GM23338 (cell line): Measurements from ENCODE around the gene ZDHHC3. TPM values are rescaled to one million over a fixed set of nuclear protein-coding genes. Genes with fewer than 3 reads are reported as not detected.

Source experiments
- ATAC-seq: fragments of 200-7000 bp; cut with Tn5 transposase; 3 replicates; pipeline ENCODE4 v1.9.1; 2020
- DNase-seq: peaks from one replicate; pipeline ENCODE4 v3.0.0-alpha.2; 2015; ENCODE audit warnings: low spot score
- H2AFZ ChIP-seq: fragments of 200-600 bp; sonication (generic); 2 replicates; pipeline ENCODE4 v1.8.0; 2016; ENCODE audit warnings: antibody characterized with exemption, mild to moderate bottlenecking, moderate library complexity
- H3F3A ChIP-seq: fragments of 200-600 bp; sonication (generic); replicated peaks from 2 replicates; pipeline ENCODE4 v1.8.0; 2017; ENCODE audit warnings: antibody characterized with exemption, mixed run types, low read depth
- H3K27ac ChIP-seq: fragments of 200-600 bp; sonication (generic); 2 replicates; pipeline ENCODE4 v1.6.1; 2016; ENCODE audit warnings: low read depth
- H3K27me3 ChIP-seq: fragments of 200-600 bp; sonication (generic); 2 replicates; pipeline ENCODE4 v1.8.0; 2016; ENCODE audit warnings: mild to moderate bottlenecking, mixed run types, moderate library complexity; ENCODE audit not compliant: insufficient read depth
- H3K36me3 ChIP-seq: fragments of 200-600 bp; sonication (generic); 2 replicates; pipeline ENCODE4 v1.8.0; 2016; ENCODE audit warnings: mild to moderate bottlenecking; ENCODE audit not compliant: insufficient read depth
- H3K4me1 ChIP-seq: fragments of 200-600 bp; sonication (generic); 2 replicates; pipeline ENCODE4 v1.8.0; 2016; ENCODE audit warnings: mild to moderate bottlenecking, moderate library complexity; ENCODE audit not compliant: insufficient read depth
- H3K4me2 ChIP-seq: fragments of 200-600 bp; sonication (generic); 2 replicates; pipeline ENCODE4 v1.7.1; 2017; ENCODE audit warnings: mixed run types
- H3K4me3 ChIP-seq: fragments of 200-600 bp; sonication (generic); 2 replicates; pipeline ENCODE4 v1.6.1; 2016; ENCODE audit warnings: mixed run types
- H3K79me2 ChIP-seq: fragments of 200-600 bp; sonication (generic); replicated peaks from 2 replicates; pipeline ENCODE4 v1.8.0; 2017; ENCODE audit warnings: mild to moderate bottlenecking; ENCODE audit not compliant: insufficient read depth
- H3K9me2 ChIP-seq: fragments of 200-600 bp; sonication (generic); 2 replicates; pipeline ENCODE4 v1.8.0; 2017; ENCODE audit not compliant: insufficient read depth
- H4K20me1 ChIP-seq: fragments of 200-600 bp; sonication (generic); replicated peaks from 2 replicates; pipeline ENCODE4 v1.8.0; 2017; ENCODE audit warnings: mild to moderate bottlenecking; ENCODE audit not compliant: insufficient read depth
- H3K27ac Mint-ChIP-seq: 2 replicates; pipeline ENCODE4 v1.8.0; 2020; ENCODE audit warnings: inconsistent platforms, mild to moderate bottlenecking, moderate library complexity, mixed read lengths
- H3K27me3 Mint-ChIP-seq: 3 replicates; pipeline ENCODE4 v1.8.0; 2022; ENCODE audit warnings: low read depth, mild to moderate bottlenecking, moderate library complexity, mixed read lengths, inconsistent platforms; ENCODE audit not compliant: insufficient read depth, poor library complexity
- H3K36me3 Mint-ChIP-seq: 3 replicates; pipeline ENCODE4 v1.8.0; 2021; ENCODE audit warnings: low read depth, mild to moderate bottlenecking, inconsistent platforms, moderate library complexity, mixed read lengths
- H3K4me1 Mint-ChIP-seq: 3 replicates; pipeline ENCODE4 v1.8.0; 2020; ENCODE audit warnings: mild to moderate bottlenecking, inconsistent platforms, mixed read lengths
- H3K4me3 Mint-ChIP-seq: 3 replicates; pipeline ENCODE4 v1.8.0; 2021; ENCODE audit warnings: moderate library complexity, mild to moderate bottlenecking, inconsistent platforms, mixed read lengths
- H3K9me3 Mint-ChIP-seq: 3 replicates; pipeline ENCODE4 v1.8.0; 2020; ENCODE audit warnings: moderate library complexity, mild to moderate bottlenecking, inconsistent platforms, mixed read lengths
- CREB1 ChIP-seq: fragments of 250-450 bp; sonication (Bioruptor Pico); IDR thresholded peaks from 2 replicates; pipeline ENCODE4 v1.5.0; 2020; ENCODE audit warnings: low read depth, mild to moderate bottlenecking, moderate library complexity
- CTCF ChIP-seq, 2 experiments: fragments of 200-600 bp in 1 of 2; sonication (generic) in 1 of 2; conservative IDR thresholded peaks; 2 replicates each; pipeline versions ENCODE4 v1.5.1 to v1.6.1; 2016 to 2017; ENCODE audit warnings: antibody characterized with exemption in 2 of 2, low read depth in 2 of 2, mild to moderate bottlenecking in 2 of 2, moderate library complexity in 1 of 2
- ETS1 ChIP-seq: IDR thresholded peaks from 2 replicates; pipeline ENCODE4 v1.6.1; 2016; ENCODE audit warnings: antibody characterized with exemption
- EZH2 ChIP-seq: fragments of 200-600 bp; sonication (generic); IDR thresholded peaks from one replicate; pipeline ENCODE4 v1.8.0; 2017; ENCODE audit warnings: antibody characterized with exemption, mild to moderate bottlenecking, low read depth; ENCODE audit not compliant: unreplicated experiment
- EZH2phosphoT487 ChIP-seq: fragments of 200-600 bp; sonication (generic); IDR thresholded peaks from one replicate; pipeline ENCODE4 v1.8.1; 2018; ENCODE audit warnings: antibody characterized with exemption; ENCODE audit not compliant: unreplicated experiment
- JUNB ChIP-seq: IDR thresholded peaks from one replicate; pipeline ENCODE4 v1.6.1; 2016; ENCODE audit warnings: antibody characterized with exemption; ENCODE audit not compliant: unreplicated experiment
- NANOG ChIP-seq: IDR thresholded peaks from 2 replicates; pipeline ENCODE4 v1.6.1; 2016; ENCODE audit warnings: antibody characterized with exemption, borderline replicate concordance
- POLR2AphosphoS5 ChIP-seq: IDR thresholded peaks from 2 replicates; pipeline ENCODE4 v1.6.1; 2016; ENCODE audit warnings: antibody characterized with exemption, low read depth
- REST ChIP-seq: IDR thresholded peaks from one replicate; pipeline ENCODE4 v1.6.1; 2018; ENCODE audit warnings: antibody characterized with exemption; ENCODE audit not compliant: unreplicated experiment
- ZNF114 ChIP-seq: fragments of 250-450 bp; sonication (Bioruptor Pico); IDR thresholded peaks from 2 replicates; pipeline ENCODE4 v1.5.0; 2020; ENCODE audit warnings: mild to moderate bottlenecking, moderate library complexity
- ZNF331 ChIP-seq: fragments of 250-450 bp; sonication (Bioruptor Pico); IDR thresholded peaks from 2 replicates; pipeline ENCODE4 v1.5.0; 2020; ENCODE audit warnings: low read depth, mild to moderate bottlenecking, moderate library complexity
- ZNF462 ChIP-seq: fragments of 250-450 bp; sonication (Bioruptor Pico); IDR thresholded peaks from 2 replicates; pipeline ENCODE4 v1.5.0; 2020; ENCODE audit warnings: mild to moderate bottlenecking, moderate library complexity
- polyA plus RNA-seq: library from polyadenylated mRNA; unstranded; fragments of >200 nt; fragmentation: Nextera tagmentation; extraction: Ambion mirVana; gene quantifications from 2 replicates; pipeline ENCODE4 v1.2.1, GENCODE V29; 2016
- total RNA-seq: library from RNA; depleted of rRNA; stranded (reverse); fragments of >200 nt; shearing (Covaris generic); gene quantifications from 2 replicates; pipeline ENCODE4 v1.2.3, GENCODE V29; 2014

The ZDHHC3 gene
- total and polyA plus RNA-seq, 2 experiments from 2014 or later, result 28.9 to 84.2 TPM

- H3K4me1 ChIP-seq, result peaks cover 9% of the 10 kb centered on the region
- no peaks in the 10 kb centered on the region for H3K36me3 Mint-ChIP-seq
- no peaks in the 10 kb centered on the region; the same call in 2 of the 3 replicates for H3K9me3 Mint-ChIP-seq
- H3F3A ChIP-seq, result no peaks in the 10 kb centered on the region
- H3K27ac ChIP-seq, result no peak overlapping the region
- H4K20me1 ChIP-seq, result no peaks in the 10 kb centered on the region
- peaks cover 20% of the 10 kb centered on the region for H3K4me1 Mint-ChIP-seq
- H3K4me3 ChIP-seq, result no peak overlapping the region
- no peak overlapping the region for H3K27ac Mint-ChIP-seq
- no peak for ATAC-seq
- H3K9me2 ChIP-seq, result peaks cover 10% of the 10 kb centered on the region
- H3K27me3 ChIP-seq, result no peaks in the 10 kb centered on the region
- no peaks in the 10 kb centered on the region for H3K36me3 ChIP-seq
- H2AFZ ChIP-seq, result no peak overlapping the region
- H3K4me3 Mint-ChIP-seq, result no peak overlapping the region
- peaks cover 5% of the 10 kb centered on the region for H3K27me3 Mint-ChIP-seq
- DNase-seq, result no peak
- TF ChIP-seq NANOG, result no peak
- no peak for TF ChIP-seq CTCF (conservative IDR thresholded peaks at IDR 0.05; ENCODE audit: low read depth in 2 of 2)
- no peak for TF ChIP-seq ZNF331
- no peak for TF ChIP-seq REST
- no peak for TF ChIP-seq EZH2
- no peak for TF ChIP-seq ETS1
- no peak for TF ChIP-seq ZNF114 (CRISPR knock-in tag)
- TF ChIP-seq ZNF462 (CRISPR knock-in tag), result no peak
- no peak for TF ChIP-seq JUNB
- no peak for TF ChIP-seq POLR2AphosphoS5
- TF ChIP-seq EZH2phosphoT487, result no peak
- no peak for TF ChIP-seq CREB1 (CRISPR knock-in tag)
- H3K79me2 ChIP-seq, result no peaks in the 10 kb centered on the region
- H3K4me2 ChIP-seq, result no peak overlapping the region
Measured at GRCh38 chr3:44890852-44891251, 85.1 kb downstream of the ZDHHC3 start.
